ENCODE measurements around the gene PRR16.

DNA sequence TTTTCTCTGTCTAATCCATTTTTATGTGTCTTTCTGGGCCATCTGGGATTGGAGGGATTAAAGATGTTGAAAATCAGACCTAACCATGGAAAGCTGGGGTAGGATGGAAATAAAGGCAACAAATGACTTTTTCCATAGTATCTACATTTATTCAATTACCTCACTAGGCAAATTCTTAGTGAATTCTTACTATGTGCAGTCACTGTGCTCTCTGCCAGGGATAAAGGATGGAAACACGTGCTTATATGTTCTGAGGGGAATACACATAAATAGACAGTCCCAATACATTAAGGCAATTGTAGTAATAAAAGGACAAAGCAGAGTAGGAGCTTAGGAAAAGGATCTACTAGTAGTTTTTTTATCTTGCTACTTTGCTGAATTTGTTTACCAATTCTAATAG is 214.2 kb downstream of the PRR16 start:
- TF ChIP-seq HDGF (IDR thresholded peaks at IDR 0.05; ENCODE audit: borderline replicate concordance) (no peak), SUZ12 (IDR thresholded peaks at IDR 0.05) (no peak), BHLHE40 (IDR thresholded peaks at IDR 0.05; ENCODE audit: borderline replicate concordance) (no peak), ZNF384 (IDR thresholded peaks at IDR 0.05) (no peak), LEF1 (IDR thresholded peaks at IDR 0.05; ENCODE audit: borderline replicate concordance) (no peak), FOXM1 (IDR thresholded peaks at IDR 0.05; ENCODE audit: borderline replicate concordance) (no peak), SP1 (IDR thresholded peaks at IDR 0.05) (no peak), FOXA1 (IDR thresholded peaks at IDR 0.05) (no peak), NFRKB (IDR thresholded peaks at IDR 0.05) (no peak)
- TF ChIP-seq, protein P1, sequence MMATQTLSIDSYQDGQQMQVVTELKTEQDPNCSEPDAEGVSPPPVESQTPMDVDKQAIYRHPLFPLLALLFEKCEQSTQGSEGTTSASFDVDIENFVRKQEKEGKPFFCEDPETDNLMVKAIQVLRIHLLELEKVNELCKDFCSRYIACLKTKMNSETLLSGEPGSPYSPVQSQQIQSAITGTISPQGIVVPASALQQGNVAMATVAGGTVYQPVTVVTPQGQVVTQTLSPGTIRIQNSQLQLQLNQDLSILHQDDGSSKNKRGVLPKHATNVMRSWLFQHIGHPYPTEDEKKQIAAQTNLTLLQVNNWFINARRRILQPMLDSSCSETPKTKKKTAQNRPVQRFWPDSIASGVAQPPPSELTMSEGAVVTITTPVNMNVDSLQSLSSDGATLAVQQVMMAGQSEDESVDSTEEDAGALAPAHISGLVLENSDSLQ (IDR thresholded peaks at IDR 0.05) = no peak

All from HEK293T (cell line).